Measurements from ENCODE around the gene KLF7.
A peak's percentile ranks its signal among the peaks of the same experiment; 100 is the strongest.

KLF7 gene

DNA sequence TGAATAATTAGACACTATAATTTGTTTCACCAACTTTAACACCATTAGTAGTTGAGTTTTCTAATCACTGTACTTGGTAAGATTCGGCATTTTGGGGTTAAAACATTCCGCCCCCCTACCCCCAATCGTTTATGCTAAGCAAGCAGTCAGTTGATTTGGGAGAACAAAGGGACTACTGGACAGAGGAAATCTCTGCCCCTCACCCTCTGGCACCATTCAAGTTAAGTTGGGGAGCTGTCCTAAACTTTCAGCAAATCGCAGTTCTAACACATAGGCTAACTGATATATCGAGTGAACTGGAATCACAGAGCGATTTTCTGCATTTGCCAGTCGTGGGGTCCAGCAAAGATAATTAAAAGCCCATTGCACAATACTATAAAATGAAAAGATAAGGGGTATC lies 5.6 kb downstream of the KLF7 start (continued):
- TF ChIP-seq, protein P1, sequence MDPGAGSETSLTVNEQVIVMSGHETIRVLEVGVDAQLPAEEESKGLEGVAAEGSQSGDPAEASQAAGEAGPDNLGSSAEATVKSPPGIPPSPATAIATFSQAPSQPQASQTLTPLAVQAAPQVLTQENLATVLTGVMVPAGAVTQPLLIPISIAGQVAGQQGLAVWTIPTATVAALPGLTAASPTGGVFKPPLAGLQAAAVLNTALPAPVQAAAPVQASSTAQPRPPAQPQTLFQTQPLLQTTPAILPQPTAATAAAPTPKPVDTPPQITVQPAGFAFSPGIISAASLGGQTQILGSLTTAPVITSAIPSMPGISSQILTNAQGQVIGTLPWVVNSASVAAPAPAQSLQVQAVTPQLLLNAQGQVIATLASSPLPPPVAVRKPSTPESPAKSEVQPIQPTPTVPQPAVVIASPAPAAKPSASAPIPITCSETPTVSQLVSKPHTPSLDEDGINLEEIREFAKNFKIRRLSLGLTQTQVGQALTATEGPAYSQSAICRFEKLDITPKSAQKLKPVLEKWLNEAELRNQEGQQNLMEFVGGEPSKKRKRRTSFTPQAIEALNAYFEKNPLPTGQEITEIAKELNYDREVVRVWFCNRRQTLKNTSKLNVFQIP (CRISPR knock-in tag; IDR thresholded peaks at IDR 0.05; ENCODE audit: borderline replicate concordance, low read depth): no peak
- 0 out of 2 replicates have a peak, but pooled peaks have one; percentile 78 for TF ChIP-seq CSDC2 (CRISPR knock-in tag; IDR thresholded peaks at IDR 0.05)

DNA sequence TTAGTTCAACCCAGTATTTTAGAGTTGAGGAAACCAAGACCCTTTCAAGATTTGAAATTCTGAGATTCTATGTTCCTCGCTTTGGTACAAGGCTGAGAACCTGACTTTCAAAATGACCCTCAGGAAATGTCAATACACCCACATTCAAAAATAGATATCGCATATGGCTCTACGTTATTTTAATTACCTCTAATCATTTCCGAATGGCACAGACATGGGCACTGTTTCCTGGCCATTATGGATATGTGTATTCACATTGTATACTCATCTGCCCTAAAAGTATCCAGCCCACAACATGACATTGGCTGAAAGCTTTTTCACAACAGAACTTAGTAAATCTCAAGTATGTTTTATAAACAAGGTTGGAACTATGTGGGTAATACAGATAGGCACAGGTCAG lies 6.7 kb downstream of the KLF7 start:
- TF ChIP-seq PPARA (CRISPR knock-in tag; IDR thresholded peaks at IDR 0.05; ENCODE audit: borderline replicate concordance) (no peak), ZNF565 (CRISPR knock-in tag; conservative IDR thresholded peaks at IDR 0.05; ENCODE audit: low read depth) (no peak), SNAI2 (CRISPR knock-in tag; IDR thresholded peaks at IDR 0.05) (no peak), TOX (CRISPR knock-in tag; IDR thresholded peaks at IDR 0.05; ENCODE audit: borderline replicate concordance) (no peak), ESRRG (CRISPR knock-in tag; IDR thresholded peaks at IDR 0.05) (no peak), TCF4 (CRISPR knock-in tag; IDR thresholded peaks at IDR 0.05; ENCODE audit: borderline replicate concordance) (peak; percentile 60; the same call in 1 of the 2 replicates), GLIS3 (CRISPR knock-in tag; IDR thresholded peaks at IDR 0.05) (no peak)
- TF ChIP-seq, protein P2, sequence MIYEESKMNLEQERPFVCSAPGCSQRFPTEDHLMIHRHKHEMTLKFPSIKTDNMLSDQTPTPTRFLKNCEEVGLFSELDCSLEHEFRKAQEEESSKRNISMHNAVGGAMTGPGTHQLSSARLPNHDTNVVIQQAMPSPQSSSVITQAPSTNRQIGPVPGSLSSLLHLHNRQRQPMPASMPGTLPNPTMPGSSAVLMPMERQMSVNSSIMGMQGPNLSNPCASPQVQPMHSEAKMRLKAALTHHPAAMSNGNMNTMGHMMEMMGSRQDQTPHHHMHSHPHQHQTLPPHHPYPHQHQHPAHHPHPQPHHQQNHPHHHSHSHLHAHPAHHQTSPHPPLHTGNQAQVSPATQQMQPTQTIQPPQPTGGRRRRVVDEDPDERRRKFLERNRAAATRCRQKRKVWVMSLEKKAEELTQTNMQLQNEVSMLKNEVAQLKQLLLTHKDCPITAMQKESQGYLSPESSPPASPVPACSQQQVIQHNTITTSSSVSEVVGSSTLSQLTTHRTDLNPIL (CRISPR knock-in tag; IDR thresholded peaks at IDR 0.05; ENCODE audit: low read depth): no peak
- ATAC-seq: no peak

DNA sequence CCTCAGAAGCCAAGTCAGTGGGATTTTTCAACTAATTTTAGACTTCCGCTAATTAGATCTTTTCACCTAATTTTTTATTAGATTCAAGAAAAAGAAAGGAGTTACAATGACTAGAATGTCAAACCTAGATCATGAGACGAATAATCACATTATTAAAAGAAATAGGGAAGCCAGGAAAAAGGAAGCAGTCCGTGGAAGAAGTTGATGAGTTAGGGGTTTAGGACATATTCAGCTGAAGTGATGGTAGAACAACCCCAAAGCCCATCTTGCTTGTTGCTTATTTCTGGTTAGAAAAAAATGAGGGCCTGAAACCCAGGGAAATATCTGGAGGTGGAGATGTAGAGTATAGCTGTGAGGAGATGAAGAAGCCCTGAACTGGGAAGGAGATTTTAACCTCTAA lies 8.0 kb downstream of the KLF7 start:
- no peak for TF ChIP-seq ZNF565 (CRISPR knock-in tag; conservative IDR thresholded peaks at IDR 0.05; ENCODE audit: low read depth)

DNA sequence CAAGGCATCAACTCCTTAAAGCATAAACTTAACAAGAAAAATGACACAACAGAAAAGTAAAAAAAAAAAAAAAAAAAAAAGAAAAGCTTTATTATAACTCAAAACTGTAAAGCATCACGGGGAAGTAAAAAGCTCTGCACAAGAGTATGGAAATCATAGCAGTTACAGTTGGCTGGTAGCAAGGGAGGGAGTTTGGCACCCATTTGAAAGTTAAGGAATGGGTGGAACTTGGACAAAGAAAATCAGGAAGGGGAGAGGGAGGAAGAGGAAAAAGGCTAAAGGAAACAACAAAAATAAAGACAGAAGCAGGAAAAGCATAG lies 8.6 kb downstream of the KLF7 start:
- TF ChIP-seq ISL1 (CRISPR knock-in tag; IDR thresholded peaks at IDR 0.05): no peak
- no peak for TF ChIP-seq TOX (CRISPR knock-in tag; IDR thresholded peaks at IDR 0.05; ENCODE audit: borderline replicate concordance)
- no peak for TF ChIP-seq ZFP3 (CRISPR knock-in tag; IDR thresholded peaks at IDR 0.05)
- TF ChIP-seq BACH2 (CRISPR knock-in tag; IDR thresholded peaks at IDR 0.05; ENCODE audit: borderline replicate concordance): no peak
- TF ChIP-seq PPARA (CRISPR knock-in tag; IDR thresholded peaks at IDR 0.05; ENCODE audit: borderline replicate concordance): no peak
- TF ChIP-seq ZNF565 (CRISPR knock-in tag; conservative IDR thresholded peaks at IDR 0.05; ENCODE audit: low read depth): no peak
- no peak for TF ChIP-seq TCF4 (CRISPR knock-in tag; IDR thresholded peaks at IDR 0.05; ENCODE audit: borderline replicate concordance)
- no peak for ATAC-seq

More for the DNA sequence above, 8.0 kb downstream of the KLF7 start:
- ATAC-seq: no peak

DNA sequence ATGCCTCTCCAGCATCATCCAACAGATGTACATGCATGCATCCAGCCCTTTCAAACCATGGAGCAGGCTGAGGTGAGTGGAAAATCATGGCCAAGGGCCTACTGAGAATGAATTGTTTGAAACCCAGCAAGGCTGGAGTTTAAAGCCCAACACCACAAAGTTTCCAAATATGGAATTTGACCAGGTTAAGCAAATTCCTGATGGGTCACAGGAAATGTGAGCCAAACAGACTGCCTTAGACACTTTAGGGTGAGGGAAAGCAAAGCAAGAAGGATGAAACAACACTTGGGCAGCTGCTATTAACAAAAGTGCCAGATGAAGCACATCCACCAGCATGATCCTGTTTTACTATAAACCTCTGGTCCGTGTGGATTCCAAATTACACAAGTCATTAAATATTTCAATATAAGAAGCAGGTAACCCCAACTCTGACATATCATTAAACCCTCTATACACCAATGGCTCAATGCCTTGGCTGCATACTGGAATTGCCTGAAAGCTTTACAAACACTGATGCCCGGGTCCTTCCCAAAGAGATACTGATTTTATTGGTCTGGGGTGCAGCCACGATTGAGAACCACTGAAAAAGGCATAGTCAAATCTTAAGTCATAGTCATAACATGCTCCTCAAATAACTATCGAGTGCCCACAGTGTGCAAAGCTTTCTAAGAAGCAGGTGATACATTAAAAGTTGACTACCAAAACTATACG lies 9.1 kb downstream of the KLF7 start:
- no peak for ATAC-seq
- no peak for TF ChIP-seq OSR1 (CRISPR knock-in tag; IDR thresholded peaks at IDR 0.05)
- no peak for TF ChIP-seq CSDC2 (CRISPR knock-in tag; IDR thresholded peaks at IDR 0.05)
- TF ChIP-seq RARB (CRISPR knock-in tag; IDR thresholded peaks at IDR 0.05): no peak
- TF ChIP-seq TCF4 (CRISPR knock-in tag; IDR thresholded peaks at IDR 0.05; ENCODE audit: borderline replicate concordance): no peak
- TF ChIP-seq SNAI2 (CRISPR knock-in tag; IDR thresholded peaks at IDR 0.05): no peak
- TF ChIP-seq ZFP30 (CRISPR knock-in tag; IDR thresholded peaks at IDR 0.05): no peak
- TF ChIP-seq PPARA (CRISPR knock-in tag; IDR thresholded peaks at IDR 0.05; ENCODE audit: borderline replicate concordance): no peak
- no peak for TF ChIP-seq ZNF565 (CRISPR knock-in tag; conservative IDR thresholded peaks at IDR 0.05; ENCODE audit: low read depth)
- no peak for TF ChIP-seq ZNF70 (CRISPR knock-in tag; IDR thresholded peaks at IDR 0.05)
- TF ChIP-seq, protein P1 (CRISPR knock-in tag; IDR thresholded peaks at IDR 0.05; ENCODE audit: borderline replicate concordance, low read depth): no peak
- TF ChIP-seq, protein P3, sequence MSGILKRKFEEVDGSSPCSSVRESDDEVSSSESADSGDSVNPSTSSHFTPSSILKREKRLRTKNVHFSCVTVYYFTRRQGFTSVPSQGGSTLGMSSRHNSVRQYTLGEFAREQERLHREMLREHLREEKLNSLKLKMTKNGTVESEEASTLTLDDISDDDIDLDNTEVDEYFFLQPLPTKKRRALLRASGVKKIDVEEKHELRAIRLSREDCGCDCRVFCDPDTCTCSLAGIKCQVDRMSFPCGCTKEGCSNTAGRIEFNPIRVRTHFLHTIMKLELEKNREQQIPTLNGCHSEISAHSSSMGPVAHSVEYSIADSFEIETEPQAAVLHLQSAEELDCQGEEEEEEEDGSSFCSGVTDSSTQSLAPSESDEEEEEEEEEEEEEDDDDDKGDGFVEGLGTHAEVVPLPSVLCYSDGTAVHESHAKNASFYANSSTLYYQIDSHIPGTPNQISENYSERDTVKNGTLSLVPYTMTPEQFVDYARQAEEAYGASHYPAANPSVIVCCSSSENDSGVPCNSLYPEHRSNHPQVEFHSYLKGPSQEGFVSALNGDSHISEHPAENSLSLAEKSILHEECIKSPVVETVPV (CRISPR knock-in tag; IDR thresholded peaks at IDR 0.05): no peak
- TF ChIP-seq, protein P4, sequence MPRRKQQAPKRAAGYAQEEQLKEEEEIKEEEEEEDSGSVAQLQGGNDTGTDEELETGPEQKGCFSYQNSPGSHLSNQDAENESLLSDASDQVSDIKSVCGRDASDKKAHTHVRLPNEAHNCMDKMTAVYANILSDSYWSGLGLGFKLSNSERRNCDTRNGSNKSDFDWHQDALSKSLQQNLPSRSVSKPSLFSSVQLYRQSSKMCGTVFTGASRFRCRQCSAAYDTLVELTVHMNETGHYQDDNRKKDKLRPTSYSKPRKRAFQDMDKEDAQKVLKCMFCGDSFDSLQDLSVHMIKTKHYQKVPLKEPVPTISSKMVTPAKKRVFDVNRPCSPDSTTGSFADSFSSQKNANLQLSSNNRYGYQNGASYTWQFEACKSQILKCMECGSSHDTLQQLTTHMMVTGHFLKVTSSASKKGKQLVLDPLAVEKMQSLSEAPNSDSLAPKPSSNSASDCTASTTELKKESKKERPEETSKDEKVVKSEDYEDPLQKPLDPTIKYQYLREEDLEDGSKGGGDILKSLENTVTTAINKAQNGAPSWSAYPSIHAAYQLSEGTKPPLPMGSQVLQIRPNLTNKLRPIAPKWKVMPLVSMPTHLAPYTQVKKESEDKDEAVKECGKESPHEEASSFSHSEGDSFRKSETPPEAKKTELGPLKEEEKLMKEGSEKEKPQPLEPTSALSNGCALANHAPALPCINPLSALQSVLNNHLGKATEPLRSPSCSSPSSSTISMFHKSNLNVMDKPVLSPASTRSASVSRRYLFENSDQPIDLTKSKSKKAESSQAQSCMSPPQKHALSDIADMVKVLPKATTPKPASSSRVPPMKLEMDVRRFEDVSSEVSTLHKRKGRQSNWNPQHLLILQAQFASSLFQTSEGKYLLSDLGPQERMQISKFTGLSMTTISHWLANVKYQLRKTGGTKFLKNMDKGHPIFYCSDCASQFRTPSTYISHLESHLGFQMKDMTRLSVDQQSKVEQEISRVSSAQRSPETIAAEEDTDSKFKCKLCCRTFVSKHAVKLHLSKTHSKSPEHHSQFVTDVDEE (CRISPR knock-in tag; IDR thresholded peaks at IDR 0.05): no peak
- TF ChIP-seq, protein P5, sequence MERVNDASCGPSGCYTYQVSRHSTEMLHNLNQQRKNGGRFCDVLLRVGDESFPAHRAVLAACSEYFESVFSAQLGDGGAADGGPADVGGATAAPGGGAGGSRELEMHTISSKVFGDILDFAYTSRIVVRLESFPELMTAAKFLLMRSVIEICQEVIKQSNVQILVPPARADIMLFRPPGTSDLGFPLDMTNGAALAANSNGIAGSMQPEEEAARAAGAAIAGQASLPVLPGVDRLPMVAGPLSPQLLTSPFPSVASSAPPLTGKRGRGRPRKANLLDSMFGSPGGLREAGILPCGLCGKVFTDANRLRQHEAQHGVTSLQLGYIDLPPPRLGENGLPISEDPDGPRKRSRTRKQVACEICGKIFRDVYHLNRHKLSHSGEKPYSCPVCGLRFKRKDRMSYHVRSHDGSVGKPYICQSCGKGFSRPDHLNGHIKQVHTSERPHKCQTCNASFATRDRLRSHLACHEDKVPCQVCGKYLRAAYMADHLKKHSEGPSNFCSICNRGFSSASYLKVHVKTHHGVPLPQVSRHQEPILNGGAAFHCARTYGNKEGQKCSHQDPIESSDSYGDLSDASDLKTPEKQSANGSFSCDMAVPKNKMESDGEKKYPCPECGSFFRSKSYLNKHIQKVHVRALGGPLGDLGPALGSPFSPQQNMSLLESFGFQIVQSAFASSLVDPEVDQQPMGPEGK (CRISPR knock-in tag; IDR thresholded peaks at IDR 0.05; ENCODE audit: borderline replicate concordance): no peak
- TF ChIP-seq, protein P2 (CRISPR knock-in tag; IDR thresholded peaks at IDR 0.05; ENCODE audit: low read depth): no peak
- TF ChIP-seq TOX (CRISPR knock-in tag; IDR thresholded peaks at IDR 0.05; ENCODE audit: borderline replicate concordance): no peak
- TF ChIP-seq BACH2 (CRISPR knock-in tag; IDR thresholded peaks at IDR 0.05; ENCODE audit: borderline replicate concordance): no peak
